ENCODE results near the gene SPATA22. TPM values are rescaled to one million over a fixed set of nuclear protein-coding genes. Genes with fewer than 3 reads are reported as not detected.
"Not testable (repeated sequence)": the region's sequence is repeated elsewhere in the genome, so short reads cannot be mapped to it uniquely, and the experiment has no call there.

The SPATA22 gene
- not detected in 2 replicates for total RNA-seq

- intact Hi-C loops (cut with micrococcal nuclease): no loop called here
- no peaks in the 10 kb centered on the region for H3K36me3 Mint-ChIP-seq (ENCODE audit: low read depth)
- no peaks in the 10 kb centered on the region for H3K9me3 Mint-ChIP-seq
- no peaks in the 10 kb centered on the region for H3K4me1 Mint-ChIP-seq (ENCODE audit: low read depth)
- no peak within 1 kb of the TSS for H3K27ac Mint-ChIP-seq
- no peak within 1 kb of the TSS for H3K4me3 Mint-ChIP-seq
- no peak for DNase-seq (ENCODE audit: low spot score)
- H3K27me3 Mint-ChIP-seq (ENCODE audit: insufficient read depth): no peaks in the 10 kb centered on the region
These were observed at the start of gene SPATA22 for GRCh38 chr17:3471599-3471998. SPATA22 (minus strand) TSS chr17:3471819; CDS start chr17:3469325, 2,494 bp downstream.

GRCh38 chr17:3519472-3519871, 47.9 kb upstream of the SPATA22 start:
- intact Hi-C loops (cut with micrococcal nuclease); H3K36me3 Mint-ChIP-seq (ENCODE audit: low read depth); H3K27me3 Mint-ChIP-seq (ENCODE audit: insufficient read depth); H3K27ac Mint-ChIP-seq; H3K4me1 Mint-ChIP-seq (ENCODE audit: low read depth); H3K4me3 Mint-ChIP-seq; DNase-seq (ENCODE audit: low spot score); H3K9me3 Mint-ChIP-seq: not testable (repeated sequence)

GRCh38 chr17:3514873-3515272, 43.3 kb upstream of the SPATA22 start:
- Mint-ChIP-seq H3K27me3 (ENCODE audit: insufficient read depth) (peaks cover 1% of the 10 kb centered on the region), H3K4me1 (ENCODE audit: low read depth) (no peaks in the 10 kb centered on the region), H3K36me3 (ENCODE audit: low read depth) (no peaks in the 10 kb centered on the region), H3K27ac (no peak overlapping the region), H3K4me3 (no peak overlapping the region), H3K9me3 (no peaks in the 10 kb centered on the region)
- DNase-seq (ENCODE audit: low spot score): no peak
- intact Hi-C loops (cut with micrococcal nuclease): no loop called here

GRCh38 chr17:3514167-3514566, 42.5 kb upstream of the SPATA22 start:
- H3K27me3 Mint-ChIP-seq (ENCODE audit: insufficient read depth); H3K9me3 Mint-ChIP-seq; intact Hi-C loops (cut with micrococcal nuclease); H3K4me1 Mint-ChIP-seq (ENCODE audit: low read depth); DNase-seq (ENCODE audit: low spot score); H3K27ac Mint-ChIP-seq; H3K36me3 Mint-ChIP-seq (ENCODE audit: low read depth); H3K4me3 Mint-ChIP-seq: not testable (repeated sequence)

- Mint-ChIP-seq H3K27ac (no peak overlapping the region), H3K9me3 (no peaks in the 10 kb centered on the region), H3K36me3 (ENCODE audit: low read depth) (no peaks in the 10 kb centered on the region), H3K27me3 (ENCODE audit: insufficient read depth) (peaks cover 4% of the 10 kb centered on the region), H3K4me1 (ENCODE audit: low read depth) (no peaks in the 10 kb centered on the region), H3K4me3 (no peak overlapping the region)
- intact Hi-C loops (cut with micrococcal nuclease): no loop called here
- no peak for DNase-seq (ENCODE audit: low spot score)
These were observed 41.9 kb upstream of the SPATA22 start for GRCh38 chr17:3513305-3514035.

GRCh38 chr17:3512505-3513171, 41.0 kb upstream of the SPATA22 start:
- H3K4me3 Mint-ChIP-seq: no peak overlapping the region
- H3K9me3 Mint-ChIP-seq: no peaks in the 10 kb centered on the region
- no peaks in the 10 kb centered on the region for H3K4me1 Mint-ChIP-seq (ENCODE audit: low read depth)
- intact Hi-C loops (cut with micrococcal nuclease): no loop called here
- H3K27me3 Mint-ChIP-seq (ENCODE audit: insufficient read depth): peaks cover 4% of the 10 kb centered on the region
- H3K36me3 Mint-ChIP-seq (ENCODE audit: low read depth): no peaks in the 10 kb centered on the region
- H3K27ac Mint-ChIP-seq: no peak overlapping the region
- DNase-seq (ENCODE audit: low spot score): no peak

GRCh38 chr17:3511852-3512504, 40.4 kb upstream of the SPATA22 start:
- Mint-ChIP-seq H3K9me3 (no peaks in the 10 kb centered on the region), H3K27me3 (ENCODE audit: insufficient read depth) (peaks cover 5% of the 10 kb centered on the region), H3K36me3 (ENCODE audit: low read depth) (no peaks in the 10 kb centered on the region), H3K4me1 (ENCODE audit: low read depth) (no peaks in the 10 kb centered on the region), H3K4me3 (no peak overlapping the region), H3K27ac (no peak overlapping the region)
- intact Hi-C loops (cut with micrococcal nuclease): no loop called here
- no peak for DNase-seq (ENCODE audit: low spot score)

GRCh38 chr17:3510090-3510489, 38.5 kb upstream of the SPATA22 start:
- H3K36me3 Mint-ChIP-seq (ENCODE audit: low read depth): no peaks in the 10 kb centered on the region
- no peak overlapping the region for H3K4me3 Mint-ChIP-seq
- intact Hi-C loops (cut with micrococcal nuclease): no loop called here

GRCh38 chr17:3507869-3508268, 36.2 kb upstream of the SPATA22 start:
- no peak for DNase-seq (ENCODE audit: low spot score)
- no peaks in the 10 kb centered on the region for H3K36me3 Mint-ChIP-seq (ENCODE audit: low read depth)
- H3K27ac Mint-ChIP-seq: no peak overlapping the region
- H3K27me3 Mint-ChIP-seq (ENCODE audit: insufficient read depth): peaks cover 5% of the 10 kb centered on the region
- no peak overlapping the region for H3K4me3 Mint-ChIP-seq
- no peaks in the 10 kb centered on the region for H3K9me3 Mint-ChIP-seq
- intact Hi-C loops (cut with micrococcal nuclease): no loop called here
- H3K4me1 Mint-ChIP-seq (ENCODE audit: low read depth): no peaks in the 10 kb centered on the region

More at GRCh38 chr17:3510090-3510489, 38.5 kb upstream of the SPATA22 start:
- Mint-ChIP-seq H3K4me1 (ENCODE audit: low read depth) (no peaks in the 10 kb centered on the region), H3K27me3 (ENCODE audit: insufficient read depth) (peaks cover 5% of the 10 kb centered on the region), H3K27ac (no peak overlapping the region), H3K9me3 (no peaks in the 10 kb centered on the region)
- no peak for DNase-seq (ENCODE audit: low spot score)

GRCh38 chr17:3507071-3507470, 35.5 kb upstream of the SPATA22 start:
- Mint-ChIP-seq H3K36me3 (ENCODE audit: low read depth) (no peaks in the 10 kb centered on the region), H3K4me1 (ENCODE audit: low read depth) (no peaks in the 10 kb centered on the region), H3K9me3 (no peaks in the 10 kb centered on the region), H3K27me3 (ENCODE audit: insufficient read depth) (peaks cover 5% of the 10 kb centered on the region), H3K27ac (no peak overlapping the region), H3K4me3 (no peak overlapping the region)
- intact Hi-C loops (cut with micrococcal nuclease): no loop called here
- DNase-seq (ENCODE audit: low spot score): no peak

- no peak for DNase-seq (ENCODE audit: low spot score)
- Mint-ChIP-seq H3K4me1 (ENCODE audit: low read depth) (no peaks in the 10 kb centered on the region), H3K27me3 (ENCODE audit: insufficient read depth) (peaks cover 4% of the 10 kb centered on the region), H3K36me3 (ENCODE audit: low read depth) (no peaks in the 10 kb centered on the region), H3K9me3 (no peaks in the 10 kb centered on the region), H3K27ac (no peak overlapping the region), H3K4me3 (no peak overlapping the region)
- intact Hi-C loops (cut with micrococcal nuclease): no loop called here
These were observed 34.4 kb upstream of the SPATA22 start for GRCh38 chr17:3506054-3506453.

GRCh38 chr17:3505008-3505407, 33.4 kb upstream of the SPATA22 start:
- DNase-seq (ENCODE audit: low spot score): no peak
- Mint-ChIP-seq H3K4me1 (ENCODE audit: low read depth) (no peaks in the 10 kb centered on the region), H3K9me3 (no peaks in the 10 kb centered on the region), H3K27me3 (ENCODE audit: insufficient read depth) (peaks cover 4% of the 10 kb centered on the region), H3K4me3 (no peak overlapping the region), H3K27ac (no peak overlapping the region), H3K36me3 (ENCODE audit: low read depth) (no peaks in the 10 kb centered on the region)
- intact Hi-C loops (cut with micrococcal nuclease): no loop called here

- intact Hi-C loops (cut with micrococcal nuclease): no loop called here
- DNase-seq (ENCODE audit: low spot score): no peak
- Mint-ChIP-seq H3K4me3 (no peak overlapping the region), H3K4me1 (ENCODE audit: low read depth) (no peaks in the 10 kb centered on the region), H3K36me3 (ENCODE audit: low read depth) (no peaks in the 10 kb centered on the region), H3K9me3 (no peaks in the 10 kb centered on the region), H3K27ac (no peak overlapping the region), H3K27me3 (ENCODE audit: insufficient read depth) (peaks cover 2% of the 10 kb centered on the region)
These were observed 31.7 kb upstream of the SPATA22 start for GRCh38 chr17:3503285-3503684.
